ENCODE data around the gene TRAPPC5. TPM values are rescaled to one million over a fixed set of nuclear protein-coding genes. Genes with fewer than 3 reads are reported as not detected.

The TRAPPC5 gene
- polyA plus RNA-seq, 1 of the 3 experiments (the other 2 are of a cell fraction) = 49.4 TPM

- H3K79me2 ChIP-seq (ENCODE audit: insufficient read depth) = peaks cover 14% of the 10 kb centered on the region
- peaks cover 36% of the 10 kb centered on the region for H3K27me3 ChIP-seq (ENCODE audit: insufficient read depth)
- no peak overlapping the region; the same call in 1 of the 2 replicates for H2AFZ ChIP-seq (ENCODE audit: low read depth)
- CTCF ChIA-PET = interaction anchor here (0.7 to 8.2 kb wide), 41 partner anchors 8 to 578 kb away, joined by 3 to 171 read pairs (median 5); partner anchors contain the start of genes CAMSAP3 and STXBP2
- peaks cover 0 to 13% of the 10 kb centered on the region in 2 experiments; a peak in 1 of 4 replicates for H3K4me1 ChIP-seq (ENCODE audit: control insufficient read depth in 1 of 2, insufficient read depth in 2 of 2, low read depth in 1 of 2, low read length in 1 of 2)
- H3K4me2 ChIP-seq = peak overlapping the region; percentile 97; the same call in 1 of the 2 replicates
- no peak overlapping the region for H3K27ac ChIP-seq (ENCODE audit: low read depth in 2 of 2, low read length in 1 of 2)
- peak overlapping the region; percentile 87 to 92 for H3K4me3 ChIP-seq (ENCODE audit: low read depth in 2 of 2, low read length in 1 of 2)
- H3K36me3 ChIP-seq (replicated peaks in 1 of 2; ENCODE audit: control insufficient read depth in 1 of 2, insufficient read depth in 2 of 2, low read length in 1 of 2) = peaks cover 5 to 6% of the 10 kb centered on the region in 2 experiments
- no peaks in the 10 kb centered on the region for H3K9me3 ChIP-seq
- POLR2A ChIA-PET = interaction anchor here (1.2 kb wide), 1 partner anchor 112 kb away, joined by 8 read pairs; no protein-coding TSS in a partner anchor
- no peak overlapping the region for H3K9ac ChIP-seq
- no peak for TF ChIP-seq ZBTB33 (IDR thresholded peaks at IDR 0.05; ENCODE audit: borderline replicate concordance, low read depth)
- TF ChIP-seq RXRA (IDR thresholded peaks at IDR 0.05; ENCODE audit: borderline replicate concordance, low read depth) = no peak
- TF ChIP-seq NRF1 (IDR thresholded peaks at IDR 0.05; ENCODE audit: low read depth, low read length) = no peak
- TF ChIP-seq FOSL2 (IDR thresholded peaks at IDR 0.05; ENCODE audit: borderline replicate concordance, low read depth) = no peak
- TF ChIP-seq RFX5 (IDR thresholded peaks at IDR 0.05; ENCODE audit: low read length) = no peak
- TF ChIP-seq, protein P1, sequence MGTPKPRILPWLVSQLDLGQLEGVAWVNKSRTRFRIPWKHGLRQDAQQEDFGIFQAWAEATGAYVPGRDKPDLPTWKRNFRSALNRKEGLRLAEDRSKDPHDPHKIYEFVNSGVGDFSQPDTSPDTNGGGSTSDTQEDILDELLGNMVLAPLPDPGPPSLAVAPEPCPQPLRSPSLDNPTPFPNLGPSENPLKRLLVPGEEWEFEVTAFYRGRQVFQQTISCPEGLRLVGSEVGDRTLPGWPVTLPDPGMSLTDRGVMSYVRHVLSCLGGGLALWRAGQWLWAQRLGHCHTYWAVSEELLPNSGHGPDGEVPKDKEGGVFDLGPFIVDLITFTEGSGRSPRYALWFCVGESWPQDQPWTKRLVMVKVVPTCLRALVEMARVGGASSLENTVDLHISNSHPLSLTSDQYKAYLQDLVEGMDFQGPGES (IDR thresholded peaks at IDR 0.05; ENCODE audit: low read depth, low read length) = no peak
- TF ChIP-seq TCF12 (IDR thresholded peaks at IDR 0.05) = no peak
- no peak for TF ChIP-seq EZH2phosphoT487 (IDR thresholded peaks at IDR 0.05; ENCODE audit: borderline replicate concordance, low read depth)
- no peak for TF ChIP-seq RAD21 (IDR thresholded peaks at IDR 0.05; ENCODE audit: low read length)
- no peak for TF ChIP-seq MEF2A (IDR thresholded peaks at IDR 0.05; ENCODE audit: borderline replicate concordance, low read depth)
- TF ChIP-seq FOXM1 (IDR thresholded peaks at IDR 0.05; ENCODE audit: low read depth) = no peak
- TF ChIP-seq POLR2AphosphoS5 (IDR thresholded peaks at IDR 0.05; ENCODE audit: low read depth, low read length) = no peak
- TF ChIP-seq CHD2 (IDR thresholded peaks at IDR 0.05; ENCODE audit: low read length, partially characterized antibody) = no peak
- TF ChIP-seq SIN3A (IDR thresholded peaks at IDR 0.05; ENCODE audit: borderline replicate concordance, low read depth, low read length) = no peak
- H3F3A ChIP-seq (replicated peaks; ENCODE audit: insufficient read depth) = no peaks in the 10 kb centered on the region
- no peak for DNase-seq
- 23% methylated on average over 22 of the region's 22 CpGs for WGBS (ENCODE audit: low lambda C conversion rate)
- H3K9me2 ChIP-seq = no peaks in the 10 kb centered on the region
- no peaks in the 10 kb centered on the region for H4K20me1 ChIP-seq (ENCODE audit: insufficient read depth)
Measured at GRCh38 chr19:7679771-7680605, 645 bp upstream of the TRAPPC5 start.
